Upper lobe of left lung (tissue), 4 donors: ENCODE measurements around the gene CDK8.

Experiments
- CTCF ChIP-seq, 6 experiments: fragments of 450-650 bp in 4 of 6; fragments of 200-600 bp in 2 of 6; sonication (generic) in 2 of 6; IDR thresholded peaks; one replicate each; pipeline ENCODE4 v1.5.1; 2016 to 2019; ENCODE audit warnings: antibody characterized with exemption in 6 of 6
- EP300 ChIP-seq, 4 donors: sonication (generic); formaldehyde crosslinking; IDR thresholded peaks; one replicate each; pipeline ENCODE4 v1.5.1; 2017; ENCODE audit warnings: antibody characterized with exemption in 4 of 4, control low read depth in 2 of 4

GRCh38 chr13:26440111-26440510 is 186.2 kb downstream of the CDK8 start:
- TF ChIP-seq EP300 (IDR thresholded peaks at IDR 0.05) (no peak), CTCF (IDR thresholded peaks at IDR 0.05) (no peak)
